GM23338 (cell line): Measurements from ENCODE around the gene MTHFSD. TPM values are rescaled to one million over a fixed set of nuclear protein-coding genes. Genes with fewer than 3 reads are reported as not detected.

Experiments used
- ATAC-seq: fragments of 200-7000 bp; cut with Tn5 transposase; 3 replicates; pipeline ENCODE4 v1.9.1; 2020
- DNase-seq: peaks from one replicate; pipeline ENCODE4 v3.0.0-alpha.2; 2015; ENCODE audit warnings: low spot score
- H2AFZ ChIP-seq: fragments of 200-600 bp; sonication (generic); 2 replicates; pipeline ENCODE4 v1.8.0; 2016; ENCODE audit warnings: antibody characterized with exemption, mild to moderate bottlenecking, moderate library complexity
- H3F3A ChIP-seq: fragments of 200-600 bp; sonication (generic); replicated peaks from 2 replicates; pipeline ENCODE4 v1.8.0; 2017; ENCODE audit warnings: antibody characterized with exemption, mixed run types, low read depth
- H3K27ac ChIP-seq: fragments of 200-600 bp; sonication (generic); 2 replicates; pipeline ENCODE4 v1.6.1; 2016; ENCODE audit warnings: low read depth
- H3K27me3 ChIP-seq: fragments of 200-600 bp; sonication (generic); 2 replicates; pipeline ENCODE4 v1.8.0; 2016; ENCODE audit warnings: mild to moderate bottlenecking, mixed run types, moderate library complexity; ENCODE audit not compliant: insufficient read depth
- H3K36me3 ChIP-seq: fragments of 200-600 bp; sonication (generic); 2 replicates; pipeline ENCODE4 v1.8.0; 2016; ENCODE audit warnings: mild to moderate bottlenecking; ENCODE audit not compliant: insufficient read depth
- H3K4me1 ChIP-seq: fragments of 200-600 bp; sonication (generic); 2 replicates; pipeline ENCODE4 v1.8.0; 2016; ENCODE audit warnings: mild to moderate bottlenecking, moderate library complexity; ENCODE audit not compliant: insufficient read depth
- H3K4me2 ChIP-seq: fragments of 200-600 bp; sonication (generic); 2 replicates; pipeline ENCODE4 v1.7.1; 2017; ENCODE audit warnings: mixed run types
- H3K4me3 ChIP-seq: fragments of 200-600 bp; sonication (generic); 2 replicates; pipeline ENCODE4 v1.6.1; 2016; ENCODE audit warnings: mixed run types
- H3K79me2 ChIP-seq: fragments of 200-600 bp; sonication (generic); replicated peaks from 2 replicates; pipeline ENCODE4 v1.8.0; 2017; ENCODE audit warnings: mild to moderate bottlenecking; ENCODE audit not compliant: insufficient read depth
- H3K9me2 ChIP-seq: fragments of 200-600 bp; sonication (generic); 2 replicates; pipeline ENCODE4 v1.8.0; 2017; ENCODE audit not compliant: insufficient read depth
- H4K20me1 ChIP-seq: fragments of 200-600 bp; sonication (generic); replicated peaks from 2 replicates; pipeline ENCODE4 v1.8.0; 2017; ENCODE audit warnings: mild to moderate bottlenecking; ENCODE audit not compliant: insufficient read depth
- H3K27ac Mint-ChIP-seq: 2 replicates; pipeline ENCODE4 v1.8.0; 2020; ENCODE audit warnings: inconsistent platforms, mild to moderate bottlenecking, moderate library complexity, mixed read lengths
- H3K27me3 Mint-ChIP-seq: 3 replicates; pipeline ENCODE4 v1.8.0; 2022; ENCODE audit warnings: low read depth, mild to moderate bottlenecking, moderate library complexity, mixed read lengths, inconsistent platforms; ENCODE audit not compliant: insufficient read depth, poor library complexity
- H3K36me3 Mint-ChIP-seq: 3 replicates; pipeline ENCODE4 v1.8.0; 2021; ENCODE audit warnings: low read depth, mild to moderate bottlenecking, inconsistent platforms, moderate library complexity, mixed read lengths
- H3K4me1 Mint-ChIP-seq: 3 replicates; pipeline ENCODE4 v1.8.0; 2020; ENCODE audit warnings: mild to moderate bottlenecking, inconsistent platforms, mixed read lengths
- H3K4me3 Mint-ChIP-seq: 3 replicates; pipeline ENCODE4 v1.8.0; 2021; ENCODE audit warnings: moderate library complexity, mild to moderate bottlenecking, inconsistent platforms, mixed read lengths
- H3K9me3 Mint-ChIP-seq: 3 replicates; pipeline ENCODE4 v1.8.0; 2020; ENCODE audit warnings: moderate library complexity, mild to moderate bottlenecking, inconsistent platforms, mixed read lengths
- CREB1 ChIP-seq: fragments of 250-450 bp; sonication (Bioruptor Pico); IDR thresholded peaks from 2 replicates; pipeline ENCODE4 v1.5.0; 2020; ENCODE audit warnings: low read depth, mild to moderate bottlenecking, moderate library complexity
- EZH2 ChIP-seq: fragments of 200-600 bp; sonication (generic); IDR thresholded peaks from one replicate; pipeline ENCODE4 v1.8.0; 2017; ENCODE audit warnings: antibody characterized with exemption, mild to moderate bottlenecking, low read depth; ENCODE audit not compliant: unreplicated experiment
- EZH2phosphoT487 ChIP-seq: fragments of 200-600 bp; sonication (generic); IDR thresholded peaks from one replicate; pipeline ENCODE4 v1.8.1; 2018; ENCODE audit warnings: antibody characterized with exemption; ENCODE audit not compliant: unreplicated experiment
- JUNB ChIP-seq: IDR thresholded peaks from one replicate; pipeline ENCODE4 v1.6.1; 2016; ENCODE audit warnings: antibody characterized with exemption; ENCODE audit not compliant: unreplicated experiment
- NANOG ChIP-seq: IDR thresholded peaks from 2 replicates; pipeline ENCODE4 v1.6.1; 2016; ENCODE audit warnings: antibody characterized with exemption, borderline replicate concordance
- POLR2AphosphoS5 ChIP-seq: IDR thresholded peaks from 2 replicates; pipeline ENCODE4 v1.6.1; 2016; ENCODE audit warnings: antibody characterized with exemption, low read depth
- STAT1 ChIP-seq: IDR thresholded peaks from one replicate; pipeline ENCODE4 v1.6.1; 2016; ENCODE audit warnings: antibody characterized with exemption; ENCODE audit not compliant: unreplicated experiment
- ZNF114 ChIP-seq: fragments of 250-450 bp; sonication (Bioruptor Pico); IDR thresholded peaks from 2 replicates; pipeline ENCODE4 v1.5.0; 2020; ENCODE audit warnings: mild to moderate bottlenecking, moderate library complexity
- ZNF331 ChIP-seq: fragments of 250-450 bp; sonication (Bioruptor Pico); IDR thresholded peaks from 2 replicates; pipeline ENCODE4 v1.5.0; 2020; ENCODE audit warnings: low read depth, mild to moderate bottlenecking, moderate library complexity
- polyA plus RNA-seq: library from polyadenylated mRNA; unstranded; fragments of >200 nt; fragmentation: Nextera tagmentation; extraction: Ambion mirVana; gene quantifications from 2 replicates; pipeline ENCODE4 v1.2.1, GENCODE V29; 2016
- total RNA-seq: library from RNA; depleted of rRNA; stranded (reverse); fragments of >200 nt; shearing (Covaris generic); gene quantifications from 2 replicates; pipeline ENCODE4 v1.2.3, GENCODE V29; 2014
- TF ChIP-seq, protein P1 (sequence below): IDR thresholded peaks from 2 replicates; pipeline ENCODE4 v1.6.1; 2016; ENCODE audit warnings: antibody characterized with exemption
- TF ChIP-seq, protein P2 (sequence below): IDR thresholded peaks from one replicate; pipeline ENCODE4 v1.6.1; 2018; ENCODE audit warnings: antibody characterized with exemption; ENCODE audit not compliant: unreplicated experiment
- TF ChIP-seq, protein P3 (sequence below), 2 experiments: fragments of 200-600 bp in 1 of 2; sonication (generic) in 1 of 2; conservative IDR thresholded peaks; 2 replicates each; pipeline versions ENCODE4 v1.5.1 to v1.6.1; 2016 to 2017; ENCODE audit warnings: antibody characterized with exemption in 2 of 2, low read depth in 2 of 2, mild to moderate bottlenecking in 2 of 2, moderate library complexity in 1 of 2
- TF ChIP-seq, protein P4 (sequence below): fragments of 250-450 bp; sonication (Bioruptor Pico); IDR thresholded peaks from 2 replicates; pipeline ENCODE4 v1.5.0; 2020; ENCODE audit warnings: mild to moderate bottlenecking, moderate library complexity

MTHFSD gene
- total and polyA plus RNA-seq, 2 experiments from 2014 or later = 7.2 to 8.1 TPM

DNA sequence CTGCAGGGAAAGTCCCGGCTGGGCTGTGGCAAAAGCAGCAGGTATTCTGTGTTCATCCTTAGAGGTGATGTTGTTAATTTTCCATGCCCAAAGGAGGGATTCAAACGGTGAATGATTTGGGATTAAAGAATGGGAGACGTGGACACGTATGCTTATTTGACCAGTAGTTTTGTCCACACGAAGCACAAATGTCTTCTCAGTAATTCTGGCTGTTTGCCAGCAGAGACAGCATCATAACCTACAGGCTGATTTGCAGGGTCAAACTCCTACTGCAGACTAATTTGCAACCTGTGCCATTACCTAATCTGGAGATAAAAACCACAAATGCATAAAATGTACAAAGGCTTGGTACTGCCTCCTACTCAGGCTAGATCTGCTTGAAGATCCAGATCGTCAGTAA is 14.1 kb downstream of the MTHFSD start:
- no peaks in the 10 kb centered on the region for H3K79me2 ChIP-seq
- H3K27me3 ChIP-seq = no peaks in the 10 kb centered on the region
- no peak overlapping the region for H3K4me3 Mint-ChIP-seq
- H3K4me3 ChIP-seq = no peak overlapping the region
- no peaks in the 10 kb centered on the region for H3K4me1 Mint-ChIP-seq
- peaks cover 3% of the 10 kb centered on the region for H3K27me3 Mint-ChIP-seq
- H3F3A ChIP-seq = no peaks in the 10 kb centered on the region
- no peak overlapping the region for H3K27ac ChIP-seq
- no peak overlapping the region for H3K4me2 ChIP-seq
- ATAC-seq = no peak
- no peak for DNase-seq
- H2AFZ ChIP-seq = no peak overlapping the region
- H3K27ac Mint-ChIP-seq = no peak overlapping the region
- H3K36me3 Mint-ChIP-seq = peaks cover 10% of the 10 kb centered on the region; the same call in 2 of the 3 replicates
- H3K9me3 Mint-ChIP-seq = no peaks in the 10 kb centered on the region
- H3K4me1 ChIP-seq = no peaks in the 10 kb centered on the region
- no peaks in the 10 kb centered on the region for H4K20me1 ChIP-seq
- TF ChIP-seq, protein P1, sequence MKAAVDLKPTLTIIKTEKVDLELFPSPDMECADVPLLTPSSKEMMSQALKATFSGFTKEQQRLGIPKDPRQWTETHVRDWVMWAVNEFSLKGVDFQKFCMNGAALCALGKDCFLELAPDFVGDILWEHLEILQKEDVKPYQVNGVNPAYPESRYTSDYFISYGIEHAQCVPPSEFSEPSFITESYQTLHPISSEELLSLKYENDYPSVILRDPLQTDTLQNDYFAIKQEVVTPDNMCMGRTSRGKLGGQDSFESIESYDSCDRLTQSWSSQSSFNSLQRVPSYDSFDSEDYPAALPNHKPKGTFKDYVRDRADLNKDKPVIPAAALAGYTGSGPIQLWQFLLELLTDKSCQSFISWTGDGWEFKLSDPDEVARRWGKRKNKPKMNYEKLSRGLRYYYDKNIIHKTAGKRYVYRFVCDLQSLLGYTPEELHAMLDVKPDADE = no peak
- TF ChIP-seq STAT1 (no peak), NANOG (no peak), JUNB (no peak), EZH2 (no peak), CREB1 (CRISPR knock-in tag) (no peak), EZH2phosphoT487 (no peak), ZNF331 (CRISPR knock-in tag) (no peak), POLR2AphosphoS5 (no peak), ZNF114 (CRISPR knock-in tag) (no peak)
- TF ChIP-seq, protein P2, sequence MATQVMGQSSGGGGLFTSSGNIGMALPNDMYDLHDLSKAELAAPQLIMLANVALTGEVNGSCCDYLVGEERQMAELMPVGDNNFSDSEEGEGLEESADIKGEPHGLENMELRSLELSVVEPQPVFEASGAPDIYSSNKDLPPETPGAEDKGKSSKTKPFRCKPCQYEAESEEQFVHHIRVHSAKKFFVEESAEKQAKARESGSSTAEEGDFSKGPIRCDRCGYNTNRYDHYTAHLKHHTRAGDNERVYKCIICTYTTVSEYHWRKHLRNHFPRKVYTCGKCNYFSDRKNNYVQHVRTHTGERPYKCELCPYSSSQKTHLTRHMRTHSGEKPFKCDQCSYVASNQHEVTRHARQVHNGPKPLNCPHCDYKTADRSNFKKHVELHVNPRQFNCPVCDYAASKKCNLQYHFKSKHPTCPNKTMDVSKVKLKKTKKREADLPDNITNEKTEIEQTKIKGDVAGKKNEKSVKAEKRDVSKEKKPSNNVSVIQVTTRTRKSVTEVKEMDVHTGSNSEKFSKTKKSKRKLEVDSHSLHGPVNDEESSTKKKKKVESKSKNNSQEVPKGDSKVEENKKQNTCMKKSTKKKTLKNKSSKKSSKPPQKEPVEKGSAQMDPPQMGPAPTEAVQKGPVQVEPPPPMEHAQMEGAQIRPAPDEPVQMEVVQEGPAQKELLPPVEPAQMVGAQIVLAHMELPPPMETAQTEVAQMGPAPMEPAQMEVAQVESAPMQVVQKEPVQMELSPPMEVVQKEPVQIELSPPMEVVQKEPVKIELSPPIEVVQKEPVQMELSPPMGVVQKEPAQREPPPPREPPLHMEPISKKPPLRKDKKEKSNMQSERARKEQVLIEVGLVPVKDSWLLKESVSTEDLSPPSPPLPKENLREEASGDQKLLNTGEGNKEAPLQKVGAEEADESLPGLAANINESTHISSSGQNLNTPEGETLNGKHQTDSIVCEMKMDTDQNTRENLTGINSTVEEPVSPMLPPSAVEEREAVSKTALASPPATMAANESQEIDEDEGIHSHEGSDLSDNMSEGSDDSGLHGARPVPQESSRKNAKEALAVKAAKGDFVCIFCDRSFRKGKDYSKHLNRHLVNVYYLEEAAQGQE = no peak
- TF ChIP-seq, protein P3, sequence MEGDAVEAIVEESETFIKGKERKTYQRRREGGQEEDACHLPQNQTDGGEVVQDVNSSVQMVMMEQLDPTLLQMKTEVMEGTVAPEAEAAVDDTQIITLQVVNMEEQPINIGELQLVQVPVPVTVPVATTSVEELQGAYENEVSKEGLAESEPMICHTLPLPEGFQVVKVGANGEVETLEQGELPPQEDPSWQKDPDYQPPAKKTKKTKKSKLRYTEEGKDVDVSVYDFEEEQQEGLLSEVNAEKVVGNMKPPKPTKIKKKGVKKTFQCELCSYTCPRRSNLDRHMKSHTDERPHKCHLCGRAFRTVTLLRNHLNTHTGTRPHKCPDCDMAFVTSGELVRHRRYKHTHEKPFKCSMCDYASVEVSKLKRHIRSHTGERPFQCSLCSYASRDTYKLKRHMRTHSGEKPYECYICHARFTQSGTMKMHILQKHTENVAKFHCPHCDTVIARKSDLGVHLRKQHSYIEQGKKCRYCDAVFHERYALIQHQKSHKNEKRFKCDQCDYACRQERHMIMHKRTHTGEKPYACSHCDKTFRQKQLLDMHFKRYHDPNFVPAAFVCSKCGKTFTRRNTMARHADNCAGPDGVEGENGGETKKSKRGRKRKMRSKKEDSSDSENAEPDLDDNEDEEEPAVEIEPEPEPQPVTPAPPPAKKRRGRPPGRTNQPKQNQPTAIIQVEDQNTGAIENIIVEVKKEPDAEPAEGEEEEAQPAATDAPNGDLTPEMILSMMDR (conservative IDR thresholded peaks at IDR 0.05; ENCODE audit: low read depth in 2 of 2) = no peak
- TF ChIP-seq, protein P4, sequence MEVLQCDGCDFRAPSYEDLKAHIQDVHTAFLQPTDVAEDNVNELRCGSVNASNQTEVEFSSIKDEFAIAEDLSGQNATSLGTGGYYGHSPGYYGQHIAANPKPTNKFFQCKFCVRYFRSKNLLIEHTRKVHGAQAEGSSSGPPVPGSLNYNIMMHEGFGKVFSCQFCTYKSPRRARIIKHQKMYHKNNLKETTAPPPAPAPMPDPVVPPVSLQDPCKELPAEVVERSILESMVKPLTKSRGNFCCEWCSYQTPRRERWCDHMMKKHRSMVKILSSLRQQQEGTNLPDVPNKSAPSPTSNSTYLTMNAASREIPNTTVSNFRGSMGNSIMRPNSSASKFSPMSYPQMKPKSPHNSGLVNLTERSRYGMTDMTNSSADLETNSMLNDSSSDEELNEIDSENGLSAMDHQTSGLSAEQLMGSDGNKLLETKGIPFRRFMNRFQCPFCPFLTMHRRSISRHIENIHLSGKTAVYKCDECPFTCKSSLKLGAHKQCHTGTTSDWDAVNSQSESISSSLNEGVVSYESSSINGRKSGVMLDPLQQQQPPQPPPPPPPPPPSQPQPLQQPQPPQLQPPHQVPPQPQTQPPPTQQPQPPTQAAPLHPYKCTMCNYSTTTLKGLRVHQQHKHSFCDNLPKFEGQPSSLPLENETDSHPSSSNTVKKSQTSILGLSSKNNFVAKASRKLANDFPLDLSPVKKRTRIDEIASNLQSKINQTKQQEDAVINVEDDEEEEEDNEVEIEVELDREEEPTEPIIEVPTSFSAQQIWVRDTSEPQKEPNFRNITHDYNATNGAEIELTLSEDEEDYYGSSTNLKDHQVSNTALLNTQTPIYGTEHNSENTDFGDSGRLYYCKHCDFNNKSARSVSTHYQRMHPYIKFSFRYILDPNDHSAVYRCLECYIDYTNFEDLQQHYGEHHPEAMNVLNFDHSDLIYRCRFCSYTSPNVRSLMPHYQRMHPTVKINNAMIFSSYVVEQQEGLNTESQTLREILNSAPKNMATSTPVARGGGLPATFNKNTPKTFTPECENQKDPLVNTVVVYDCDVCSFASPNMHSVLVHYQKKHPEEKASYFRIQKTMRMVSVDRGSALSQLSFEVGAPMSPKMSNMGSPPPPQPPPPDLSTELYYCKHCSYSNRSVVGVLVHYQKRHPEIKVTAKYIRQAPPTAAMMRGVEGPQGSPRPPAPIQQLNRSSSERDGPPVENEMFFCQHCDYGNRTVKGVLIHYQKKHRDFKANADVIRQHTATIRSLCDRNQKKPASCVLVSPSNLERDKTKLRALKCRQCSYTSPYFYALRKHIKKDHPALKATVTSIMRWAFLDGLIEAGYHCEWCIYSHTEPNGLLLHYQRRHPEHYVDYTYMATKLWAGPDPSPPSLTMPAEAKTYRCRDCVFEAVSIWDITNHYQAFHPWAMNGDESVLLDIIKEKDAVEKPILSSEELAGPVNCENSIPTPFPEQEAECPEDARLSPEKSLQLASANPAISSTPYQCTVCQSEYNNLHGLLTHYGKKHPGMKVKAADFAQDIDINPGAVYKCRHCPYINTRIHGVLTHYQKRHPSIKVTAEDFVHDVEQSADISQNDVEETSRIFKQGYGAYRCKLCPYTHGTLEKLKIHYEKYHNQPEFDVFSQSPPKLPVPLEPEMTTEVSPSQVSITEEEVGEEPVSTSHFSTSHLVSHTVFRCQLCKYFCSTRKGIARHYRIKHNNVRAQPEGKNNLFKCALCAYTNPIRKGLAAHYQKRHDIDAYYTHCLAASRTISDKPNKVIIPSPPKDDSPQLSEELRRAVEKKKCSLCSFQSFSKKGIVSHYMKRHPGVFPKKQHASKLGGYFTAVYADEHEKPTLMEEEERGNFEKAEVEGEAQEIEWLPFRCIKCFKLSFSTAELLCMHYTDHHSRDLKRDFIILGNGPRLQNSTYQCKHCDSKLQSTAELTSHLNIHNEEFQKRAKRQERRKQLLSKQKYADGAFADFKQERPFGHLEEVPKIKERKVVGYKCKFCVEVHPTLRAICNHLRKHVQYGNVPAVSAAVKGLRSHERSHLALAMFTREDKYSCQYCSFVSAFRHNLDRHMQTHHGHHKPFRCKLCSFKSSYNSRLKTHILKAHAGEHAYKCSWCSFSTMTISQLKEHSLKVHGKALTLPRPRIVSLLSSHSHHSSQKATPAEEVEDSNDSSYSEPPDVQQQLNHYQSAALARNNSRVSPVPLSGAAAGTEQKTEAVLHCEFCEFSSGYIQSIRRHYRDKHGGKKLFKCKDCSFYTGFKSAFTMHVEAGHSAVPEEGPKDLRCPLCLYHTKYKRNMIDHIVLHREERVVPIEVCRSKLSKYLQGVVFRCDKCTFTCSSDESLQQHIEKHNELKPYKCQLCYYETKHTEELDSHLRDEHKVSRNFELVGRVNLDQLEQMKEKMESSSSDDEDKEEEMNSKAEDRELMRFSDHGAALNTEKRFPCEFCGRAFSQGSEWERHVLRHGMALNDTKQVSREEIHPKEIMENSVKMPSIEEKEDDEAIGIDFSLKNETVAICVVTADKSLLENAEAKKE (CRISPR knock-in tag) = no peak
- H3K9me2 ChIP-seq = no peaks in the 10 kb centered on the region
- H3K36me3 ChIP-seq = no peaks in the 10 kb centered on the region; the same call in 1 of the 2 replicates
